Hair follicle dermal papilla cell (primary cell): Measurements from ENCODE around the gene TMEM81. TPM values are rescaled to one million over a fixed set of nuclear protein-coding genes. Genes with fewer than 3 reads are reported as not detected.

Experiments
- total RNA-seq: library from RNA; depleted of rRNA; stranded (reverse); fragments of >200 nt; gene quantifications from 2 replicates; pipeline ENCODE4 v1.2.3, GENCODE V29; 2012

The TMEM81 gene
- total RNA-seq: 0.73 and 1.6 TPM in 2 replicates

GRCh38 chr1:205084360-205084759 lies at the start of gene TMEM81:
TMEM81 (minus strand) TSS chr1:205084460; CDS start chr1:205084320, 140 bp downstream.

DNA sequence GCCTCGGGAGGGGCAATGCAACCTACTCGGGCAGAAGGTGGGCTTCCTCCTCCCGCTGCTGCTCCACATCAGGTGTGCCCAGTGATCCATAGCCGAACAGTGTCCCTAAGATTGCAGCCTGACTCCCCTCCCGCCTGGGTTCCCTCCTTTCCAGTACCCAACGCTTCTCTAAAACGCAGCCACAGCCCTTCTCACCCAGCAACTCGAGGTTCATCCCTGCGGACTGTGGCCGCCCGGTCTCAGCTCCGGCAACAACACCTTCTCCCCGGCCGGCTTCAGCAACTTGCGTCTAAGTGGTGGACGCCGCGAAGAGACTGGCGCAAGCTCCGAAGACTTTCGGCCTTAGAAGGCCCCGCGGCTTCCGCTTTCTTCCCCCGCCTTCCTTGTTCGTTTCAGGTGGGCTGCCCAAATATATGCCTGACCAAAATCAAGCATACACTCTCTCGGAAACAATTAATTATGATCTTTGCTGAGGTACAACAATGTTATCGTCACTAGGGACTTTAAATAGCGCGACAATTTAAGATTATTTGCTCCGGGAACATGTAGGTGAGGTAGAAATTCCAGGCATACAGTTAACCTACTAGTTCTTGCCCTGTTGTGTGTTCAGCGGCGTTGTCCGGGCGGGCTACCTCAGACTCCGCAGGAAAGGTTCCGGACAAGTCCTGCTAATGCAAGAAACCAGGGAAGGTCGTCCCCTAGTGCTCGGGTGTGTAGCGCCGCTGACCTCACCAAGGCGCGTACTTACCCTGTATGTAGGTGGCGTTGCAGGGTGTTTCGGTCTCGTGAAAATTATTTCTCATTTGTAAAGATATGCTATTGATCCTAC lies 37.6 kb upstream of the TMEM81 start, which contains the start of gene RBBP5:
Gene RBBP5 (minus strand): TSS at position 319 of the 829 bp plus-strand sequence. CDS start 105 bp downstream, at position 214.

DNA sequence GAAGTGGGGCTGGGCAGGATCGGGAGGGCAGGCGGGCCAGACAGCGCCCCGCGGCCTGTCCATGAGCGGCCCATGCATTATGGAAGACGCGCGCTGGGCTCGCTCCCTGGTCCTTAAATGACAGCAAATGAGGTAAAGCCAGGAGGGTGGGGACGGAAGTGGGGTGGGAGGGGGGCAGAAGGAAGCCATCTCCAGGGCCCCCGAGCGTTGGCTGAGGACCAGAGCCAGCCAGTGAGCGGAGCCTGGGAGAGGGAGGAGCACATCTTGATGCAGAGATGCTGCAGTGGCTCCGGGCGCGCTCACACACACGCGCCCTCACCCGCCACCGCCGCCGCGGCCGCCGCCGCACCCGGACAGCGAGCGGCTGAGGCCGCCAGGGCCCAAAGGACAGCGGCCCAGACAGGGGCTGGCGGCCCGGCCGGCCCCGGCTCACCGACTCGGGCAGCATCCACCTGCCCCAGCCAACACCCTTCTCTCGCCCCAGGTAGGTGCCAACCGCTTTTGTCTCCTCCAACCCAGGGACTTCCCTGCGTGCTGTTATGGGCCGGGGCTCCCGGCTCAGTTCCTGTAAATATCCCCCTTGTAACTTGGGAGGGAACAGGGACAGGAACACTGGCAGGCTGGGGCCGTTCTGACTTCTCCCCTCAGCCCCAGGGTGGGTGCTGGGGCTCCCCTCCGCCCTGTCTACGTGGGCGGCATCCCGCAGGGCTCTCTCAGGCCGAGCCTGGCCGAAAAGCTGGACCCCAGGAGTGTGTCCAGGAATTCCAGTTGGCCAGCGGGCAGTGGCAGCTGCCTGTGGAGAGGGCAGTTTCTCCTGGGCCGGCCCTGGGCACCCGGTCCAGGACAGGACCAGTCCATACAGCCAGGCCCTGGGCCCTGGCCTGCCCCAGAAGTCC lies 41.1 kb downstream of the TMEM81 start, which contains the start of gene CNTN2:
Gene CNTN2 (plus strand): TSS at position 302 of the 896 bp plus-strand sequence. CDS start 9,974 bp downstream, outside the sequence.

Other genes starting within 250 kb of the TMEM81 start
- 50.8 and 61.9 TPM in 2 replicates for gene NFASC, start 213.6 kb downstream of the TMEM81 start, total RNA-seq
- not detected in 2 replicates for gene CNTN2, start 41.2 kb downstream of the TMEM81 start, total RNA-seq
- gene RBBP5, start 37.5 kb upstream of the TMEM81 start, total RNA-seq: 19.6 and 19.8 TPM in 2 replicates
- 18.8 and 20.3 TPM in 2 replicates for gene DSTYK, start 127.2 kb upstream of the TMEM81 start, total RNA-seq
- gene TMCC2, start 143.5 kb upstream of the TMEM81 start, total RNA-seq: 3.5 and 3.7 TPM in 2 replicates
- gene NUAK2, start 237.3 kb upstream of the TMEM81 start, total RNA-seq: 10.0 and 13.8 TPM in 2 replicates